A549 (cell line): ENCODE measurements around the gene SH2B3.
A peak's percentile ranks its signal among the peaks of the same experiment; 100 is the strongest.

Experiments used
- CEBPB ChIP-seq, 2 experiments: fragments of >200 bp in 1 of 2; sonication (Bioruptor Twin) in 1 of 2; formaldehyde crosslinking in 1 of 2; IDR thresholded peaks; 2 replicates each; pipeline ENCODE4 v1.6.1; 2012 to 2016
- CTCF ChIP-seq: fragments of >200 bp; sonication (Bioruptor Twin); formaldehyde crosslinking; IDR thresholded peaks from 3 replicates; pipeline ENCODE4 v1.5.1; 2016
- ELK1 ChIP-seq: fragments of 150-350 bp; IDR thresholded peaks from 2 replicates; pipeline ENCODE4 v1.6.1; 2014; ENCODE audit warnings: low read depth, mild to moderate bottlenecking, low read length
- EP300 ChIP-seq, 2 experiments: fragments of >200 bp; sonication (Bioruptor Twin); formaldehyde crosslinking; IDR thresholded peaks; 2 replicates in 1 of 2; 3 replicates in 1 of 2; pipeline ENCODE4 v1.6.1; 2016 to 2017
- FOSL2 ChIP-seq, 2 experiments: fragments of 450-650 bp in 1 of 2; fragments of >200 bp in 1 of 2; sonication (Bioruptor Twin) in 1 of 2; formaldehyde crosslinking; IDR thresholded peaks; 2 replicates each; pipeline versions ENCODE4 v1.5.0 to v1.6.1; 2016 to 2020; ENCODE audit warnings: mild to moderate bottlenecking in 1 of 2, moderate library complexity in 1 of 2
- HEYL ChIP-seq: fragments of 250-450 bp; sonication (Bioruptor Pico); IDR thresholded peaks from 2 replicates; pipeline ENCODE4 v1.8.0; 2021; ENCODE audit warnings: mild to moderate bottlenecking, moderate library complexity
- MYC ChIP-seq: IDR thresholded peaks from 2 replicates; pipeline ENCODE4 v1.6.1; 2012; ENCODE audit warnings: mild to moderate bottlenecking, inconsistent platforms, low read length, improper control_type of control experiment, borderline replicate concordance
- NPAS2 ChIP-seq: fragments of 250-450 bp; sonication (Bioruptor Pico); IDR thresholded peaks from 2 replicates; pipeline ENCODE4 v1.8.0; 2022; ENCODE audit warnings: mild to moderate bottlenecking, moderate library complexity, borderline replicate concordance
- POLR2A ChIP-seq: IDR thresholded peaks from 2 replicates; pipeline ENCODE4 v1.6.1; 2012; ENCODE audit warnings: mild to moderate bottlenecking, low read length
- POLR2AphosphoS2 ChIP-seq: conservative IDR thresholded peaks from 2 replicates; pipeline ENCODE4 v1.6.1; 2012; ENCODE audit warnings: low read length, improper control_type of control experiment, inconsistent platforms
- RAD21 ChIP-seq, 2 experiments: fragments of >200 bp in 1 of 2; sonication (Bioruptor Twin) in 1 of 2; formaldehyde crosslinking in 1 of 2; IDR thresholded peaks in 1 of 2; conservative IDR thresholded peaks in 1 of 2; 2 replicates in 1 of 2; 3 replicates in 1 of 2; pipeline ENCODE4 v1.6.1; 2012 to 2018; ENCODE audit warnings: inconsistent platforms in 1 of 2
- RCOR1 ChIP-seq: fragments of 150-350 bp; IDR thresholded peaks from 2 replicates; pipeline ENCODE4 v1.6.1; 2014; ENCODE audit warnings: antibody characterized with exemption, low read length, low read depth
- ZC3H11A ChIP-seq: fragments of 450-650 bp; IDR thresholded peaks from 2 replicates; pipeline ENCODE4 v1.6.1; 2014; ENCODE audit warnings: antibody characterized with exemption, mild to moderate bottlenecking

GRCh38 chr12:111438481-111438880, 32.8 kb downstream of the SH2B3 start:
- TF ChIP-seq EP300 (IDR thresholded peaks at IDR 0.05) (no peak), CTCF (no peak), NPAS2 (CRISPR knock-in tag) (no peak), MYC (no peak), HEYL (CRISPR knock-in tag) (no peak), ELK1 (no peak), RAD21 (conservative IDR thresholded peaks at IDR 0.05 in 1 of 2, IDR thresholded peaks at IDR 0.05 in 1 of 2) (no peak), ZC3H11A (no peak), POLR2A (no peak), FOSL2 (IDR thresholded peaks at IDR 0.05) (no peak), FOSL2 (CRISPR knock-in tag; IDR thresholded peaks at IDR 0.05) (no peak), POLR2AphosphoS2 (0 out of 2 replicates have a peak, but pooled peaks have one; percentile 54), RCOR1 (no peak), CEBPB (IDR thresholded peaks at IDR 0.05) (no peak)
